CD4-positive, CD25-positive, alpha-beta regulatory T cell (primary cell): ENCODE data around the gene GNAI2. TPM values are rescaled to one million over a fixed set of nuclear protein-coding genes. Genes with fewer than 3 reads are reported as not detected.
"Not testable (repeated sequence)": the region's sequence is repeated elsewhere in the genome, so short reads cannot be mapped to it uniquely, and the experiment has no call there.

ENCODE experiments used
- ATAC-seq, 2 donors: fragments of 150-1000 bp; cut with Tn5 transposase; one replicate each; pipeline ENCODE4 v1.10.0; 2021; ENCODE audit warnings: low read depth in 2 of 2, moderate number of reproducible peaks in 2 of 2, moderate library complexity in 1 of 2
- DNase-seq, 3 donors: peaks; one replicate each; pipeline versions ENCODE4 v3.0.0 to v3.0.0-alpha.2; 2012 to 2022; ENCODE audit warnings: mixed read lengths in 1 of 3
- H3K27ac ChIP-seq: one replicate; pipeline ENCODE4 v1.7.0; 2013; ENCODE audit warnings: mild to moderate bottlenecking, low read length; ENCODE audit not compliant: insufficient read depth, poor library complexity, severe bottlenecking
- H3K27me3 ChIP-seq: one replicate; pipeline ENCODE4 v1.7.0; 2013; ENCODE audit warnings: low read length; ENCODE audit not compliant: control insufficient read depth, insufficient read depth
- H3K36me3 ChIP-seq: one replicate; pipeline ENCODE4 v1.7.0; 2013; ENCODE audit warnings: mild to moderate bottlenecking, low read length, moderate library complexity; ENCODE audit not compliant: control insufficient read depth, insufficient read depth
- H3K4me1 ChIP-seq: 2 replicates; pipeline ENCODE4 v1.7.0; 2013; ENCODE audit warnings: mild to moderate bottlenecking, low read length; ENCODE audit not compliant: insufficient read depth, control insufficient read depth, poor library complexity, severe bottlenecking
- H3K4me3 ChIP-seq: one replicate; pipeline ENCODE4 v1.7.0; 2013; ENCODE audit warnings: low read depth, mild to moderate bottlenecking, low read length, moderate library complexity
- H3K9me3 ChIP-seq, 2 experiments: 1 replicate in 1 of 2; 2 replicates in 1 of 2; pipeline ENCODE4 v1.7.0; 2013; ENCODE audit warnings: low read length in 2 of 2, mild to moderate bottlenecking in 1 of 2, moderate library complexity in 1 of 2; ENCODE audit not compliant: control insufficient read depth in 2 of 2
- H3K27ac Mint-ChIP-seq, 3 donors: one replicate each; pipeline ENCODE4 v1.8.0; 2020 to 2022; ENCODE audit warnings: mild to moderate bottlenecking in 3 of 3, mixed read lengths in 3 of 3, moderate library complexity in 2 of 3
- H3K27me3 Mint-ChIP-seq: one replicate; pipeline ENCODE4 v1.8.0; 2022; ENCODE audit warnings: mild to moderate bottlenecking, mixed read lengths
- H3K36me3 Mint-ChIP-seq: one replicate; pipeline ENCODE4 v1.8.0; 2020; ENCODE audit warnings: mixed read lengths
- H3K4me1 Mint-ChIP-seq, 4 donors: one replicate each; pipeline ENCODE4 v1.8.0; 2020 to 2022; ENCODE audit warnings: mixed read lengths in 4 of 4, mild to moderate bottlenecking in 1 of 4
- H3K4me3 Mint-ChIP-seq, 4 donors: one replicate each; pipeline ENCODE4 v1.8.0; 2020 to 2022; ENCODE audit warnings: mild to moderate bottlenecking in 4 of 4, mixed read lengths in 4 of 4, moderate library complexity in 3 of 4
- H3K9me3 Mint-ChIP-seq, 7 donors: one replicate each; pipeline ENCODE4 v1.8.0; 2020 to 2022; ENCODE audit warnings: mixed read lengths in 7 of 7, mild to moderate bottlenecking in 3 of 7, moderate library complexity in 2 of 7
- polyA plus RNA-seq, 4 donors: library from polyadenylated mRNA; unstranded; fragments of 300-500 nt; fragmentation: Illumina TruSeq; gene quantifications; one replicate each; pipeline ENCODE4 v1.2.3, GENCODE V29; 2021
- total RNA-seq: library from RNA; stranded (reverse); gene quantifications from one replicate; pipeline ENCODE4 v1.2.3, GENCODE V29; 2022

The GNAI2 gene
- total and polyA plus RNA-seq, 5 donors from 2014 or later: 373 to 696 (median 572) TPM

DNA sequence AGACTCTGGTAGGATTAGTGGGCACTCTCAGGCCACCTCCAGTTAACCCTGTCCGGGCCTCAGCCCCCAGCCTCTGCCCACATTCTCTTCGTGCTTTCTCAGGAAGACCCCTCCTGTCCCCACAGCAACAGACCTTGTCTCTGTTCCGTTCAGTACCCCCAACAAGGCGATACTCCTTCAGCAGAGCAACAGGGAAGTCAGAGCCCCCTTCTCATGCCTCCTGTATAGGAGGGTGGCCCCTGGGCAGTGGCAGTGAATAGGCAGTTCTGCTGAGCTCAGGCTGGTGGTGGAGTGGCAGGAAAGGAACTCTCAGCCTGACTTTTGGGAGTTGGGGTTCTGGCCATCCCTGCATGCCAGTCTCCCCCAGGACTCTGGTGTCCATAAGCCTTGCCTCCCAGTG lies 33.5 kb downstream of the GNAI2 start:
- no peak for DNase-seq
- Histone ChIP-seq H3K36me3 (no peaks in the 10 kb centered on the region), H3K27ac (no peak overlapping the region), H3K27me3 (peaks cover 4% of the 10 kb centered on the region), H3K4me3 (no peak overlapping the region), H3K4me1 (peaks cover 14% of the 10 kb centered on the region), H3K9me3 (no peaks in the 10 kb centered on the region)
- no peak for ATAC-seq
- no peaks in the 10 kb centered on the region for H3K36me3 Mint-ChIP-seq
- H3K27me3 Mint-ChIP-seq: peaks cover 30% of the 10 kb centered on the region
- H3K27ac Mint-ChIP-seq: no peak overlapping the region
- peaks cover 0 to 16% (median 11%) of the 10 kb centered on the region in 4 donors for H3K4me1 Mint-ChIP-seq
- peaks cover 0 to 2% (median 0%) of the 10 kb centered on the region in 7 donors for H3K9me3 Mint-ChIP-seq
- no peak overlapping the region for H3K4me3 Mint-ChIP-seq

DNA sequence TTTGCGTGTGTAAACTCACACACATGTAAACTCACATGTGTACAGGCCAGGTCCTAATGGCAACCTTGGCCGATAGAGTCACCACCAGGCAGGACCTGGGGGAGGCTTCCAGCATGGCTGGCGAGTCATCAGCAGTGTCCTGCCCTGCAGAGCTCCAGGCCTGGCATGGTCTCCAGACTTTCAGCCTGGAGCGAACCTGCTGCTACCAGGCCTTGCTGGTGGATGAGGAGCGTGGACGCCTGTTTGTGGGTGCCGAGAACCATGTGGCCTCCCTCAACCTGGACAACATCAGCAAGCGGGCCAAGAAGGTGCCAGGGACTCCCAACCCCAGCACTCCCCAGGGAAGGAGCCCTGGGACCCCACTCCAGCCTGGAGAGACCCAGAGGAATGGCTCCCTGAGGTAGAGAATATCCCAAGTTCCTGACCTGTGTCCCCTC lies 34.0 kb downstream of the GNAI2 start:
- peaks cover 6% of the 10 kb centered on the region for H3K27me3 ChIP-seq
- Mint-ChIP-seq H3K36me3 (no peaks in the 10 kb centered on the region), H3K27ac (peak overlapping the region in 1 of 3 donors; percentile 74), H3K27me3 (peaks cover 36% of the 10 kb centered on the region), H3K9me3 (peaks cover 0 to 2% (median 0%) of the 10 kb centered on the region in 7 donors), H3K4me1 (peaks cover 0 to 18% (median 14%) of the 10 kb centered on the region in 4 donors), H3K4me3 (no peak overlapping the region)
- no peak overlapping the region for H3K4me3 ChIP-seq
- H3K4me1 ChIP-seq: peaks cover 15% of the 10 kb centered on the region
- no peaks in the 10 kb centered on the region for H3K9me3 ChIP-seq
- no peak for DNase-seq
- no peaks in the 10 kb centered on the region for H3K36me3 ChIP-seq
- ATAC-seq: no peak
- H3K27ac ChIP-seq: no peak overlapping the region

DNA sequence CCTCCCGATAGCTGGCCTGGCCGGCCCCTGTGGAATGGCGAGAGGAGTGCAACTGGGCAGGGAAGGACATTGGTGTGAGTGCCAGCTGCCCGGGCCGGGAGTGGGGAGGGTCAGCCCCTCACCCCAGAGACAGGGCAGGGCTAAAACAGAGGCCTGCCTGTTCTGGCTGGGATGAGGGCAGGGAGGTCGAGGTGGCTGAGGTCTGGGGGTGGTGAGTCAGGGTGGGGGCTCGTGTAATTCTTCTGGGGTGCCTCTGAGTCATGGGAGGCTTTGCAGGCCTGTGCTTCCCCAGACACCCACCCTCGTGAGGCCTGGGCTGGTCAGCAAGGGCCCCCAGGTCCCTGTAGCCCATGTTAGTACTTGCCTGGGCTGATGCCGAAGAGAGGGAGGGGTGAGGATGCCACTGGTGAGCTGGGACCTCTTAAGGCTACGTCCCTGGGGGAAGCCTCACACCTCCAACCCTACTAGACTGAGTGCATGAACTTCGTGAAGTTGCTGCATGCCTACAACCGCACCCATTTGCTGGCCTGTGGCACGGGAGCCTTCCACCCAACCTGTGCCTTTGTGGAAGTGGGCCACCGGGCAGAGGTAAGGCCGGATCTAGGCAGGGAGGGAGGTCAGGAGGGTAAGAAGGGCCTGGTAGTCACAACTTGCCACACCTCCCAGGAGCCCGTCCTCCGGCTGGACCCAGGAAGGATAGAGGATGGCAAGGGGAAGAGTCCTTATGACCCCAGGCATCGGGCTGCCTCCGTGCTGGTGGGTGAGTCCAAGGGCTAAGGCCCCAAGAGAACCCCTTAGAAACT lies 34.6 kb downstream of the GNAI2 start:
- Histone ChIP-seq H3K27ac (no peak overlapping the region), H3K4me3 (no peak overlapping the region), H3K27me3 (peaks cover 6% of the 10 kb centered on the region), H3K36me3 (no peaks in the 10 kb centered on the region), H3K4me1 (peaks cover 21% of the 10 kb centered on the region), H3K9me3 (no peaks in the 10 kb centered on the region)
- H3K27me3 Mint-ChIP-seq: peaks cover 41% of the 10 kb centered on the region
- H3K9me3 Mint-ChIP-seq: peaks cover 0 to 2% (median 0%) of the 10 kb centered on the region in 7 donors
- peaks cover 0 to 23% (median 15%) of the 10 kb centered on the region in 4 donors for H3K4me1 Mint-ChIP-seq
- DNase-seq: no peak
- no peak for ATAC-seq
- H3K27ac Mint-ChIP-seq: no peak overlapping the region
- H3K36me3 Mint-ChIP-seq: no peaks in the 10 kb centered on the region
- no peak overlapping the region for H3K4me3 Mint-ChIP-seq

DNA sequence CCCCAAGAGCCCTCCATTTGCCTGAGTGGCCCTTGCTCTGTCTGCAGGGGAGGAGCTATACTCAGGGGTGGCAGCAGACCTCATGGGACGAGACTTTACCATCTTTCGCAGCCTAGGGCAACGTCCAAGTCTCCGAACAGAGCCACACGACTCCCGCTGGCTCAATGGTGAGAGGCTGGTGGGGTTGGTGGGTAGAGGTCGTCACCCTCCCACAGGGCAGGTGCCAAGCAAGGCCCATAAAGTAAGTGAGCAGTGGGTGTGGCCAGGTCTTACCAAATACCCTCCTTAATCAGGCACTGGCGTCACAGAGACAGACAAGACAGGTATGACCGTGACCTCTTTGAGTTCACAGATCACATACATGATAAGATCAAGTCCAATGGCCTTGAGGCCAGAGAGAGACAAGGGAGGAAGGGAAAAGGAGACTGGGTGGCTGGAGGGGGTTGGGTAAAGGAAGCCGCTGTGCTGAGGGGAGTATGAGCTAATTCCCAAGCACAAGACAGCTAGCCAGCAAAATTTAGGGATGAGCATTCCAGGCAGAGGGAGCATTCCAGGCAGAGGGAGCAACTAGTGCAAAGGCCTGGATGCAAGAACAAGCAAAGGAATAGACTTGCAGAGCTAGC lies 35.4 kb downstream of the GNAI2 start:
- Mint-ChIP-seq H3K27ac (no peak overlapping the region), H3K36me3 (no peaks in the 10 kb centered on the region), H3K4me3 (peak overlapping the region in 1 of 4 donors; percentile 7), H3K27me3 (peaks cover 43% of the 10 kb centered on the region), H3K9me3 (peaks cover 0 to 2% (median 0%) of the 10 kb centered on the region in 7 donors), H3K4me1 (peaks cover 0 to 28% (median 15%) of the 10 kb centered on the region in 4 donors)
- no peak overlapping the region for H3K27ac ChIP-seq
- H3K36me3 ChIP-seq: no peaks in the 10 kb centered on the region
- DNase-seq: no peak
- H3K9me3 ChIP-seq: no peaks in the 10 kb centered on the region
- no peak for ATAC-seq
- no peak overlapping the region for H3K4me3 ChIP-seq
- peaks cover 29% of the 10 kb centered on the region for H3K4me1 ChIP-seq
- peaks cover 6% of the 10 kb centered on the region for H3K27me3 ChIP-seq

DNA sequence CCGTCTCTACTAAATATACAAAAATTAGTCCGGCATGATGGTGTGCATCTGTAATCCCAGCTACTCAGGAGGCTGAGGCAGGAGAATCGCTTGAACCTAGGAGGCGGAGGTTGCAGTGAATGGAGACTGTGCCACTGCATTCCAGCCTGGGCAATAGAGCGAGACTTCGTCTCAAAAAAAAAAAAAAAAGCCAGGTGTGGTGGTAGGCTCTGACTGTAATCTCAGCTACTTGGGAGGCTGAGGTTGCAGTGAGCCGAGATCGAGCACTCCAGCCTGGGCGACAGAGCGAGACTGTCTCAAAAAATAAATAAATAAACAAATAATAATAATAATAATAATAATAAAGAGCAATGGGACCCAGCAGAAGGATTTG lies 36.5 kb downstream of the GNAI2 start:
- not testable (repeated sequence) for H3K4me3 ChIP-seq, DNase-seq, ATAC-seq, H3K9me3 ChIP-seq, H3K36me3 ChIP-seq, H3K27ac ChIP-seq, H3K27me3 ChIP-seq, H3K9me3 Mint-ChIP-seq, H3K36me3 Mint-ChIP-seq, H3K27ac Mint-ChIP-seq
- Mint-ChIP-seq H3K4me3 (peak overlapping the region in 3 of 4 donors; percentile 63 to 83 (median 81)), H3K27me3 (peaks cover 49% of the 10 kb centered on the region), H3K4me1 (peaks cover 0 to 28% (median 15%) of the 10 kb centered on the region in 4 donors)
- peaks cover 29% of the 10 kb centered on the region for H3K4me1 ChIP-seq

DNA sequence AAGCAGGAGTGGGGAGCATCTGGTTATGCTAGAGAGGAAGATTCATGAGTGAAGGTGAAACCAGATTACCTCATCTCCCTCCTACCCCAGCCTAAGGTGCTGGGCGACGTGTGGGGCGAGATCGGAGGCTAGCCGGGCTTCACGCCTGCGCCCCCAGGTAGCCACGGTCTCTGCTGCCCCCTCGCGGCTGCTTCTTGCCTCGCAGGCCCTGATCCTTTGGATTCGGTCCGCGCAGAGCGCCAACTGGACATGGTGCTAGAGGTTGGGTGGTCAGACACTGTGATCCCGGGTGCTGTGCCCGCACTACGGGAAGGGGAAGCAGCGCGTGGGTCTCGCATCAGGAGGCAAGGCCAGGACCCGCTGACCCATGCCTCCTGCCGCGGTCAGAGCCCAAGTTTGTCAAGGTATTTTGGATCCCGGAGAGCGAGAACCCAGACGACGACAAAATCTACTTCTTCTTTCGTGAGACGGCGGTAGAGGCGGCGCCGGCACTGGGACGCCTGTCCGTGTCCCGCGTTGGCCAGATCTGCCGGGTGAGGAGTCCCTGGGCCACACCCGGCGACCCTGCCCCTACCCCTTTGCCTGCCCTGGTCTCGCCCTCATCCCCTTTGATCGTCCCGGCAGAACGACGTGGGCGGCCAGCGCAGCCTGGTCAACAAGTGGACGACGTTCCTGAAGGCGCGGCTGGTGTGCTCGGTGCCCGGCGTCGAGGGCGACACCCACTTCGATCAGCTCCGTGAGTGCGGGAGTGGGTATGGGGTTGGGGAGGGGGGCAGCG lies 37.1 kb downstream of the GNAI2 start:
- no peak overlapping the region for H3K4me3 ChIP-seq
- Mint-ChIP-seq H3K4me3 (peak overlapping the region; percentile 63 to 91 (median 82)), H3K4me1 (peaks cover 0 to 28% (median 15%) of the 10 kb centered on the region in 4 donors), H3K27me3 (peaks cover 55% of the 10 kb centered on the region), H3K36me3 (no peaks in the 10 kb centered on the region), H3K9me3 (peaks cover 0 to 2% (median 0%) of the 10 kb centered on the region in 7 donors), H3K27ac (peak overlapping the region in 1 of 3 donors; percentile 87)
- peak; percentile 84 to 87 for ATAC-seq
- H3K36me3 ChIP-seq: no peaks in the 10 kb centered on the region
- H3K27me3 ChIP-seq: peaks cover 7% of the 10 kb centered on the region
- H3K4me1 ChIP-seq: peaks cover 29% of the 10 kb centered on the region
- no peaks in the 10 kb centered on the region for H3K9me3 ChIP-seq
- DNase-seq: peak; percentile 74 to 82 (median 80)
- H3K27ac ChIP-seq: no peak overlapping the region

DNA sequence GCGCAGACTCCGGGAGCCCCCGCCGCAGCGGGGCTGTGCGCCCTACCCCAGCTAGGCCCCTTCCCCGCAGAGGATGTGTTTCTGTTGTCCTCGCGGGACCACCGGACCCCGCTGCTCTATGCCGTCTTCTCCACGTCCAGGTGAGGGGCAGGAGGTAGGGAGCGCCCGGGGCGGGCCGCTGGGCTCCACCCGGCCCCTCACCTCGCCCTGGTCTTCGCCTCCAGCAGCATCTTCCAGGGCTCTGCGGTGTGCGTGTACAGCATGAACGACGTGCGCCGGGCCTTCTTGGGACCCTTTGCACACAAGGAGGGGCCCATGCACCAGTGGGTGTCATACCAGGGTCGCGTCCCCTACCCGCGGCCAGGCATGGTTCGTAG lies 37.7 kb downstream of the GNAI2 start:
- peaks cover 29% of the 10 kb centered on the region for H3K4me1 ChIP-seq
- Mint-ChIP-seq H3K27me3 (peaks cover 55% of the 10 kb centered on the region), H3K4me1 (peaks cover 0 to 28% (median 14%) of the 10 kb centered on the region in 4 donors), H3K4me3 (no peak overlapping the region), H3K9me3 (peaks cover 0 to 2% (median 0%) of the 10 kb centered on the region in 7 donors), H3K36me3 (no peaks in the 10 kb centered on the region), H3K27ac (no peak overlapping the region)
- H3K36me3 ChIP-seq: no peaks in the 10 kb centered on the region
- DNase-seq (no peak), ATAC-seq (no peak)
- no peak overlapping the region for H3K4me3 ChIP-seq
- H3K27ac ChIP-seq: no peak overlapping the region
- H3K9me3 ChIP-seq: no peaks in the 10 kb centered on the region
- peaks cover 8% of the 10 kb centered on the region for H3K27me3 ChIP-seq
